GM23338 (cell line): ENCODE measurements around the gene GPR37. TPM values are rescaled to one million over a fixed set of nuclear protein-coding genes. Genes with fewer than 3 reads are reported as not detected.

Experiments used
- ATAC-seq: fragments of 200-7000 bp; cut with Tn5 transposase; 3 replicates; pipeline ENCODE4 v1.9.1; 2020
- DNase-seq: peaks from one replicate; pipeline ENCODE4 v3.0.0-alpha.2; 2015; ENCODE audit warnings: low spot score
- H2AFZ ChIP-seq: fragments of 200-600 bp; sonication (generic); 2 replicates; pipeline ENCODE4 v1.8.0; 2016; ENCODE audit warnings: antibody characterized with exemption, mild to moderate bottlenecking, moderate library complexity
- H3F3A ChIP-seq: fragments of 200-600 bp; sonication (generic); replicated peaks from 2 replicates; pipeline ENCODE4 v1.8.0; 2017; ENCODE audit warnings: antibody characterized with exemption, mixed run types, low read depth
- H3K27ac ChIP-seq: fragments of 200-600 bp; sonication (generic); 2 replicates; pipeline ENCODE4 v1.6.1; 2016; ENCODE audit warnings: low read depth
- H3K27me3 ChIP-seq: fragments of 200-600 bp; sonication (generic); 2 replicates; pipeline ENCODE4 v1.8.0; 2016; ENCODE audit warnings: mild to moderate bottlenecking, mixed run types, moderate library complexity; ENCODE audit not compliant: insufficient read depth
- H3K36me3 ChIP-seq: fragments of 200-600 bp; sonication (generic); 2 replicates; pipeline ENCODE4 v1.8.0; 2016; ENCODE audit warnings: mild to moderate bottlenecking; ENCODE audit not compliant: insufficient read depth
- H3K4me1 ChIP-seq: fragments of 200-600 bp; sonication (generic); 2 replicates; pipeline ENCODE4 v1.8.0; 2016; ENCODE audit warnings: mild to moderate bottlenecking, moderate library complexity; ENCODE audit not compliant: insufficient read depth
- H3K4me2 ChIP-seq: fragments of 200-600 bp; sonication (generic); 2 replicates; pipeline ENCODE4 v1.7.1; 2017; ENCODE audit warnings: mixed run types
- H3K4me3 ChIP-seq: fragments of 200-600 bp; sonication (generic); 2 replicates; pipeline ENCODE4 v1.6.1; 2016; ENCODE audit warnings: mixed run types
- H3K79me2 ChIP-seq: fragments of 200-600 bp; sonication (generic); replicated peaks from 2 replicates; pipeline ENCODE4 v1.8.0; 2017; ENCODE audit warnings: mild to moderate bottlenecking; ENCODE audit not compliant: insufficient read depth
- H3K9me2 ChIP-seq: fragments of 200-600 bp; sonication (generic); 2 replicates; pipeline ENCODE4 v1.8.0; 2017; ENCODE audit not compliant: insufficient read depth
- H4K20me1 ChIP-seq: fragments of 200-600 bp; sonication (generic); replicated peaks from 2 replicates; pipeline ENCODE4 v1.8.0; 2017; ENCODE audit warnings: mild to moderate bottlenecking; ENCODE audit not compliant: insufficient read depth
- H3K27ac Mint-ChIP-seq: 2 replicates; pipeline ENCODE4 v1.8.0; 2020; ENCODE audit warnings: inconsistent platforms, mild to moderate bottlenecking, moderate library complexity, mixed read lengths
- H3K27me3 Mint-ChIP-seq: 3 replicates; pipeline ENCODE4 v1.8.0; 2022; ENCODE audit warnings: low read depth, mild to moderate bottlenecking, moderate library complexity, mixed read lengths, inconsistent platforms; ENCODE audit not compliant: insufficient read depth, poor library complexity
- H3K36me3 Mint-ChIP-seq: 3 replicates; pipeline ENCODE4 v1.8.0; 2021; ENCODE audit warnings: low read depth, mild to moderate bottlenecking, inconsistent platforms, moderate library complexity, mixed read lengths
- H3K4me1 Mint-ChIP-seq: 3 replicates; pipeline ENCODE4 v1.8.0; 2020; ENCODE audit warnings: mild to moderate bottlenecking, inconsistent platforms, mixed read lengths
- H3K4me3 Mint-ChIP-seq: 3 replicates; pipeline ENCODE4 v1.8.0; 2021; ENCODE audit warnings: moderate library complexity, mild to moderate bottlenecking, inconsistent platforms, mixed read lengths
- H3K9me3 Mint-ChIP-seq: 3 replicates; pipeline ENCODE4 v1.8.0; 2020; ENCODE audit warnings: moderate library complexity, mild to moderate bottlenecking, inconsistent platforms, mixed read lengths
- CREB1 ChIP-seq: fragments of 250-450 bp; sonication (Bioruptor Pico); IDR thresholded peaks from 2 replicates; pipeline ENCODE4 v1.5.0; 2020; ENCODE audit warnings: low read depth, mild to moderate bottlenecking, moderate library complexity
- ETS1 ChIP-seq: IDR thresholded peaks from 2 replicates; pipeline ENCODE4 v1.6.1; 2016; ENCODE audit warnings: antibody characterized with exemption
- JUNB ChIP-seq: IDR thresholded peaks from one replicate; pipeline ENCODE4 v1.6.1; 2016; ENCODE audit warnings: antibody characterized with exemption; ENCODE audit not compliant: unreplicated experiment
- STAT1 ChIP-seq: IDR thresholded peaks from one replicate; pipeline ENCODE4 v1.6.1; 2016; ENCODE audit warnings: antibody characterized with exemption; ENCODE audit not compliant: unreplicated experiment
- ZNF114 ChIP-seq: fragments of 250-450 bp; sonication (Bioruptor Pico); IDR thresholded peaks from 2 replicates; pipeline ENCODE4 v1.5.0; 2020; ENCODE audit warnings: mild to moderate bottlenecking, moderate library complexity
- ZNF462 ChIP-seq: fragments of 250-450 bp; sonication (Bioruptor Pico); IDR thresholded peaks from 2 replicates; pipeline ENCODE4 v1.5.0; 2020; ENCODE audit warnings: mild to moderate bottlenecking, moderate library complexity
- polyA plus RNA-seq: library from polyadenylated mRNA; unstranded; fragments of >200 nt; fragmentation: Nextera tagmentation; extraction: Ambion mirVana; gene quantifications from 2 replicates; pipeline ENCODE4 v1.2.1, GENCODE V29; 2016
- total RNA-seq: library from RNA; depleted of rRNA; stranded (reverse); fragments of >200 nt; shearing (Covaris generic); gene quantifications from 2 replicates; pipeline ENCODE4 v1.2.3, GENCODE V29; 2014

The GPR37 gene
- total and polyA plus RNA-seq, 2 experiments from 2014 or later = 3.9 to 8.5 TPM

GRCh38 chr7:124810605-124811004, 45.0 kb upstream of the GPR37 start:
- Histone ChIP-seq H3K4me1 (peaks cover 55% of the 10 kb centered on the region), H3K4me2 (peak overlapping the region; percentile 8; the same call in 1 of the 2 replicates), H3F3A (no peaks in the 10 kb centered on the region), H3K27me3 (no peaks in the 10 kb centered on the region), H4K20me1 (no peaks in the 10 kb centered on the region), H3K9me2 (no peaks in the 10 kb centered on the region), H3K4me3 (no peak overlapping the region), H3K36me3 (no peaks in the 10 kb centered on the region), H3K79me2 (no peaks in the 10 kb centered on the region), H2AFZ (no peak overlapping the region), H3K27ac (peak overlapping the region; percentile 13)
- Mint-ChIP-seq H3K27ac (peak overlapping the region; percentile 36), H3K9me3 (no peaks in the 10 kb centered on the region), H3K4me1 (peaks cover 49% of the 10 kb centered on the region), H3K36me3 (no peaks in the 10 kb centered on the region), H3K27me3 (no peaks in the 10 kb centered on the region), H3K4me3 (no peak overlapping the region)
- ATAC-seq (peak; percentile 82), DNase-seq (peak; percentile 60)
- TF ChIP-seq ZNF114 (CRISPR knock-in tag) (peak; percentile 31; the same call in 1 of the 2 replicates), CREB1 (CRISPR knock-in tag) (no peak)

GRCh38 chr7:124808206-124808605, 42.6 kb upstream of the GPR37 start:
- H3K4me3 ChIP-seq = no peak overlapping the region
- Mint-ChIP-seq H3K36me3 (no peaks in the 10 kb centered on the region), H3K4me1 (peaks cover 48% of the 10 kb centered on the region), H3K27me3 (no peaks in the 10 kb centered on the region), H3K27ac (no peak overlapping the region), H3K4me3 (no peak overlapping the region), H3K9me3 (no peaks in the 10 kb centered on the region)
- no peak for TF ChIP-seq ZNF462
- TF ChIP-seq CREB1 (CRISPR knock-in tag) = no peak
- no peak for TF ChIP-seq JUNB
- TF ChIP-seq ETS1 = no peak
- no peak for TF ChIP-seq STAT1
- TF ChIP-seq ZNF114 (CRISPR knock-in tag) = no peak
- H3K4me1 ChIP-seq = peaks cover 52% of the 10 kb centered on the region
- H3K27me3 ChIP-seq = no peaks in the 10 kb centered on the region
- DNase-seq (no peak), ATAC-seq (no peak)
- H2AFZ ChIP-seq = no peak overlapping the region
- no peaks in the 10 kb centered on the region for H4K20me1 ChIP-seq
- no peaks in the 10 kb centered on the region for H3K79me2 ChIP-seq
- no peaks in the 10 kb centered on the region for H3K36me3 ChIP-seq
- H3F3A ChIP-seq = no peaks in the 10 kb centered on the region
- no peak overlapping the region for H3K4me2 ChIP-seq
- H3K9me2 ChIP-seq = no peaks in the 10 kb centered on the region
- no peak overlapping the region for H3K27ac ChIP-seq
